NCI-H2171 treated with DMSO at 0.1 percent for 48 hours (cell line): ENCODE data around the gene XPOT.
A peak's percentile ranks its signal among the peaks of the same experiment; 100 is the strongest.
"Not testable (repeated sequence)": the region's sequence is repeated elsewhere in the genome, so short reads cannot be mapped to it uniquely, and the experiment has no call there.

Experiments
- DNase-seq: peaks from one replicate; lab custom pipeline; 2025; lab: John Stamatoyannopoulos, UW

Gene XPOT, protein sequence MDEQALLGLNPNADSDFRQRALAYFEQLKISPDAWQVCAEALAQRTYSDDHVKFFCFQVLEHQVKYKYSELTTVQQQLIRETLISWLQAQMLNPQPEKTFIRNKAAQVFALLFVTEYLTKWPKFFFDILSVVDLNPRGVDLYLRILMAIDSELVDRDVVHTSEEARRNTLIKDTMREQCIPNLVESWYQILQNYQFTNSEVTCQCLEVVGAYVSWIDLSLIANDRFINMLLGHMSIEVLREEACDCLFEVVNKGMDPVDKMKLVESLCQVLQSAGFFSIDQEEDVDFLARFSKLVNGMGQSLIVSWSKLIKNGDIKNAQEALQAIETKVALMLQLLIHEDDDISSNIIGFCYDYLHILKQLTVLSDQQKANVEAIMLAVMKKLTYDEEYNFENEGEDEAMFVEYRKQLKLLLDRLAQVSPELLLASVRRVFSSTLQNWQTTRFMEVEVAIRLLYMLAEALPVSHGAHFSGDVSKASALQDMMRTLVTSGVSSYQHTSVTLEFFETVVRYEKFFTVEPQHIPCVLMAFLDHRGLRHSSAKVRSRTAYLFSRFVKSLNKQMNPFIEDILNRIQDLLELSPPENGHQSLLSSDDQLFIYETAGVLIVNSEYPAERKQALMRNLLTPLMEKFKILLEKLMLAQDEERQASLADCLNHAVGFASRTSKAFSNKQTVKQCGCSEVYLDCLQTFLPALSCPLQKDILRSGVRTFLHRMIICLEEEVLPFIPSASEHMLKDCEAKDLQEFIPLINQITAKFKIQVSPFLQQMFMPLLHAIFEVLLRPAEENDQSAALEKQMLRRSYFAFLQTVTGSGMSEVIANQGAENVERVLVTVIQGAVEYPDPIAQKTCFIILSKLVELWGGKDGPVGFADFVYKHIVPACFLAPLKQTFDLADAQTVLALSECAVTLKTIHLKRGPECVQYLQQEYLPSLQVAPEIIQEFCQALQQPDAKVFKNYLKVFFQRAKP

DNA sequence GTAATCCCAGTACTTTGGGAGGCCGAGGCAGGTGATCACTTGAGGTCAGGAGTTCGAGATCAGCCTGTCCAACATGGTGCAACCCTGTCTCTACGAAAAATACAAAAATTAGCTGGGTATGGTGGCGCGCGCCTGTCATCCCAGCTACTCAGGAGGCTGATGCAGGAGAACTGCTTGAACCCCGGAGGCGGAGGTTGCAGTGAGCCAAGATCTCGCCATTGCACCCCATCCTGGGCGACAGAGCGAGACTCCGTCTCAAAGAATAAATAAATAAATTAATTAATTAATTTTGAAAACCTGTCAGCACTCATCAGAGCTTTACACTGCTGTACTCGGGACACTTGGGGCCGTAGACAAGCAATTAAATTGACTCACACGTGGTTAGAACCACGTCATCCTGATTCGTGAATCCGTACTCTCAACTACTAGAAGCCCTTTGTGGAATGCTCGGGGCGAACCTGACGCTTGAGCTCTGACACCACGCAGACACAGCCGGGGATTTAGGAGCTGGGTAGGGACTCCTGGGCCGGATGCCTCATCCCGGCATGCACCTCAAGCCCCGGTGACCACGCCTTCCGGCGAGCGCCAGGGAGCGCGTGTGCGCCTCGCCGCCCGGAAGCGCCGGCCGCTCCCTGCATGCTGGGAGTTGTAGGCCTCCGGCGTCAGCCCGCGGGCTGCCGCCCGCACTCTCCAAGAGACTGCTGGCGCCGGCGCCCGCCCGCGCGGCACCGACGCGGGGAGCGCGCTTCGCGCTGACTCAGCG, at the start of gene XPOT:
TSS of gene XPOT (plus strand) at position 686 of the 763 bp plus-strand sequence. CDS start 5,644 bp downstream, outside the sequence.
- peak; percentile 97 for DNase-seq

DNA sequence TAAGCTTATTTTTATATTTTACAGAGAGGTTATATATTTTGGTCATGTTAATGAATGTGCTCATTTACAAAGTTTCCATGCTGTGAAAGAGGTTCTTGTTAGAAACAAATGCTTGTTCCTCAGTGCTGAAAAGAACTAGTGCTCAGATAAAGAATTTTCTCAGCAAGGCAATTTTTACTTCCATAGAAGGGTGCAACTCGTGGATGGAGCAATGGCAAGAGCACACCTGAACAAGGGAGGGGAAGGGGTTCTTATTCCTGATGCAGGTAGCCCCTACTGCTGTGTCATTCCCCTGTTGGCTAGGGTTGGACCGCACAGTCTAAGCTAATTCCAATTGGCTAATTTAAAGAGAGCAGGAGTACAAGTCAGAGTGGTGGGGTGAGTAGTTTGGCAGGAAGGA, 48.0 kb upstream of the XPOT start:
- DNase-seq = not testable (repeated sequence)

DNA sequence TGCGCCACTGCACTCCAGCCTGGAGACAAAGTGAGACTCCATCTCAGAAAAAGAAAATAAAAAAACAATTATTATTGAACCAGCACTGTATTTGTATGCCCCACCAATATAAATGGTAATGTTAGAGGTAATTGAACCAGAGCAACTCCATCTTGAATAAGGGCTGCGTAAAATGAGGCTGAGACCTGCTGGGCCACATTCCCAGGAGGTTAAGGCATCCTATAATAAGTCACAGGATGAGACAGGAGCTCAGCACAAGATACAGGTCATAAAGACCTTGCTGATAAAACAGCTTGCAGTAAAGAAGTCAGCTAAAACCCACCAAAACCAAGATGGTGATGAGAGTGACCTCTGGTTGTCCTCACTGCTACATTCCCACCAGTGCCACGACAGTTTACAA, 43.0 kb upstream of the XPOT start:
- DNase-seq = not testable (repeated sequence)

DNA sequence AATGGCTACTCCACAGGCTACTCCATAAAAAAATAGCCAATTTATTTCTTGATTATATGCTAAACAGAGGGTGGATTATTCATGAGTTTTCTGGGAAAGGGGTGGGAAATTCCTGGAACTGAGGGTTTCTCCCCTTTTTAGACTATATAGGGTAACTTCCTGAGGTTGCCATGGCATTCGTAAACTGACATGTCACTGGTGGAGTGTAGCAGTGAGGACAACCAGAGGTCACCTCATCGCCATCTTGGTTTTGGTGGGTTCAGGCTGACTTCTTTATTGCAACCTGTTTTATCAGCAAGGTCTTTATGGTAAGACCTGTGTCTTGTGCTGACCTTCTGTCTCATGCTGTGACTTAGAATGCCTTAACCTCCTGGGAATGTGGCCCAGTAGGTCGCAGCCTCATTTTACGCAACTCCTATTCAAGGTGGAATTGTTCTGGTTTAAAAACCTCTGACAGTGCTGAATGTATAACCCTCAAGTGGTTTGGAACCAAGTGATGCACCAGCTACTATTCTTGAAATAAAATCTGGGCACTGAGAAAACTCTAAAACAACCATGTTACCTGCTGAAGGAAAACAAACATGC, 41.4 kb upstream of the XPOT start:
- no peak for DNase-seq

DNA sequence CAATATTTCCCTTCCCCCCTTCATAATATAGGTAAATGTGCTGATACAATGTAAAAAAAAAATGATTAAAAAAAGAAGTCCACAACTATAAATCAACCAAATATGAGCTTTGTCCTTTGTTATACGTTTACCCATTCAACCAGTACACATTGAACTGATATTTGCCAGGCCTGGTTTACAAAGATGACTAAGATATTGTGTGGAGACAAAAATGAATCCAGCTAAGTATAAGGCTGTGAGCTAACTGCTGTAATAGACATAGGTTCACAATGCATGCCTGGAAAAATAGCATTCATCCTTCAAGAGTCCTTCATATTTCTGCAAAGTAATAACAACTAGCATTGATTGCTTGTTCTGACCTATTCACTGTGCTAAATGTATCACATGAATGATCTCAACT, 20.5 kb upstream of the XPOT start:
- no peak for DNase-seq

DNA sequence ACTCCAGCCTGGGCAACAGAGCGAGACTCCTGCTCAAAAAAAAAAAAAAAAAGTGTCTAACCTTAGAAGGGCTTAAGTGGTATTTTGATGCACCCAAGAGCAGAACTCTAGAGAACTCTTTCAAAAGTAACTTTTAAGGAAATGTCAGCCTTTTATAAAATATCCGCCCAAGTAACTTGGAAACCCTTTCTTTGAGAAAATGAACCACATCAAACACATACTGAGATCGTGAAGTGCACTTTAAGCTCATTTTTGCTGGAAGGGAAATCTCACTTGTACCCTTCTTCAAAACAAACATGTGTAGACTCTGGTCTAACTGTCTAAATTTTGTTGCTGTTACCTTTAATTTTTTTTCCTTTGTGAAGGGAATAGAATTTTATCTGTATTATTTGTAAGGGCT, 19.2 kb upstream of the XPOT start:
- no peak for DNase-seq

DNA sequence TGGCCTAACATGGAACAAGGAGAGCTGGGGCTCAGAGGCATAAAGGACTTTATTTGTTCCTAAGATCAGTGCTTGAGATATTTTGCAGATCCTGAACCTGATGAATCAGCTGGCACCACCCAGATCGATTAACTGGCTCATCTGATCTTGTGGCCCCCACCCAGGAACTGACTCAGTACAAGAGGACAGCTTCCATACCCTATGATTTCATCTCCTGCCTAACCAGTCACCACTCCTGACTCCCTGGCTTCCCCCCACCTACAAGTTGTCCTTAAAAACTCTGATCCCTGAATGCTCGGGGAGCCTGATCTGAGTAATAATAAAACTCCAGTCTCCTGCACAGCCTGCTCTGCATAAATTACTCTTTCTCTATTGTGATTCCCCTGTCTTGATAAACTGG, 18.7 kb upstream of the XPOT start:
- DNase-seq = no peak

DNA sequence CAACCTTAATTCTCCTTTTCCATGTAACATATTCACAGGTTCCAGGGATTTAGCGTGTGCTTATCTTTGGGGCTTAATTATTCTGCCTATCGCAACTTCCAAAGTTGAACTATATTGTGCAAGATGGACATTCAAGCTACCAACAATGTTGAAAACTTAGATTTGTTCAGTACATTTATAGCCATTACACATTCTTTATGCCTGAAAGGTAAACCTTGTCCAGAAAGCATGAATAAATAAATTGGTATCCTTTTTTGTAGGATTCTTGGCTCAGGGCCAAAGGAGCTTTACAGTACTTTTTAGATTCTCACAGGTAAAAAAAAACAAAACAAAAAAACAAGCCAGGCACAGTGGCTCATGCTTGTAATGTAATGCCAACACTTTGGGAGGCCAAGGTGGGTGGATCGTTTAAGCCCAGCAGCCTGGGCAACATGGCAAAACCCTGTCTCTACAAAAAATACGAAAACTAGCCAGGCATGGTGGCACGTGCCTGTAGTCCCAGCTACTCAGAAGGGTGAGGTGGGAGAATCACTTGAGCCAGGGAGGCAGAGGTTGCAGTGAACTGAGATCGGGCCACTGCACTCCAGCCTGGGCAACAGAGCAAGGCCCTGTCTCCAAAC, 16.9 kb upstream of the XPOT start:
- peak; percentile 79 for DNase-seq

DNA sequence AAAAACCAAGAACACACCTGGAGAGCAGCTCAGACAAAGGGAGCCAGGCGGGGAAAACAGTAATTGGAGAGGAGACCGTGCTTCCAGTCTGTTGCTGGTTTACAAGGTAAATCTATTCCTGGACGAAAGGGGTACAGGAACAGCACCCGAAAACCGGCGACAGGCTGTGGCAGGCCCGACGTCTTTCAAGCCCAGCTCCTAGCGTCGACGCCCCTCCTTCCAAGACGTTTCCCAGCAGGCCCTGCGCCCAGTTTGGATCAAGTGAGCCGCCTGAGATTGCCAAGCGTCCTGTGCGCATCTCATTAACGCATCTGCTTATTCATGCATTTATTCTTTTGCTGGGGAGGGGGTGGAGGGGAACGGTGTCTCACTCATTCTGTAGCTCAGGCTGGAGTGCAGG, 15.0 kb upstream of the XPOT start:
- peak; percentile 98 for DNase-seq

DNA sequence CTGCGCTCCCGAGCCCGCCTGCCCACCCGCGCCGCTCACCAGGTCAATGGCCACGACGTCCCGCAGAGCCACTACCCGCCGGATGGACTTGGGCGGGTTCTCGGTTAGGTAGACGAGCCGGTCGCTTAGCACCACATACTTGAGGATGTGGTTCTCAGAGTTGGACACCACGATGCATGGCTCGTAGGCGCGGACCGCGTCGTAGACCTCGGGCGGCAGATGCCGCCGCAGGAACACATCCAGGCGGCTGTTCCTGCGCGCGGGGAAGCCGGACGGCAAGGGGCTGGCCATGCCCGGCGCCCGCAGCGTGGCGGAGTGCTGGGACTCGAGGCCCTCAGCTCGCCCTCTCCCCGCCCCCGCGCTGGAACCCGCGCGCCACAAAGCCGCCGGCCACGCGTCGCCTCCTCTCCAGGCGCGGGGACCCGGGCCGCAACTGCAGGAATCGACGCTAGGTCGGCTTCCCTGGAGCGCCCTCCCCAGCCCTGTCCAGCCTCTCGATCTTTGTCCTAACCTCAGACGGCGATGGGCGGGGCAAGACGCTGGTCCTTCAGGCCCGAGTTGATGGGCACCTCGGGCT, 13.8 kb upstream of the XPOT start, which contains the start of gene C12orf56:
TSS of gene C12orf56 (minus strand) at position 484 of the 577 bp plus-strand sequence. CDS start at position 291, 193 bp downstream.
- peak; percentile 39 for DNase-seq

DNA sequence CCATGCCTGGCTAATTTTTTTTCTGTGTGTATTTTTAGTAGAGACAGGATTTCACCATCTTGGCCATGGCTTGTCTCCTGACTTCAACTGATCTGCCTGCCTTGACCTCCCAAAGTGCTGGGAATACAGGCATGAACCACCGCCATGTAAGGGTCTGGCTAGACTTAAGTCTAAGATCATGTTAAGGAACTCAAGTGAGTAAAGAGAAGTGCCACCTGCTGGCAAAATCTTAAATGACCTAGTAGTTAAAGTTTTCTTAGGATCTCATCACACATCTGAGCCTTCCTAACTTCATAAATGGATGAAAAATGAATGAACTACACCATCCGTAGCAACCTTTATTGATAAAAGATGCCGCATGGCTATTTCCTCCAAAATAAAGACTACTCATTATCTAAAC, 12.0 kb upstream of the XPOT start:
- DNase-seq = peak; percentile 21

DNA sequence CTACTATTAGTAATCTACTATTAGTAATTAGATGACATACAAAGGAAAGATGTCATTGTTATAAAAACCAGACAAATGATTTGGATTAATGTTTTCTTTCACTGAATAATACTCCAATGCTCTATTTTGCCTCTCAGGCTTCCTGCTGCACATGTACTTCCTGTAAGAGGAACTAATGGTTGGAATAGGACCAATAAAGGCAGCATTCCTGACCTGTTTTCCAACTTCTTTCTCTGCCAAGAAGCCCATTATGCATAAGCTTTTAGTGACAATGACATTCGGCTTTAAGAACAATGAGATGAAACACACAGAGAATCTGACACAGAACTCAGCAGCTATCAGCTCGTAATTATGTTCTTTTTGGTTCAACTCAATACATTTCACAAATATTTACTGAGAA, 8.5 kb upstream of the XPOT start:
- no peak for DNase-seq

DNA sequence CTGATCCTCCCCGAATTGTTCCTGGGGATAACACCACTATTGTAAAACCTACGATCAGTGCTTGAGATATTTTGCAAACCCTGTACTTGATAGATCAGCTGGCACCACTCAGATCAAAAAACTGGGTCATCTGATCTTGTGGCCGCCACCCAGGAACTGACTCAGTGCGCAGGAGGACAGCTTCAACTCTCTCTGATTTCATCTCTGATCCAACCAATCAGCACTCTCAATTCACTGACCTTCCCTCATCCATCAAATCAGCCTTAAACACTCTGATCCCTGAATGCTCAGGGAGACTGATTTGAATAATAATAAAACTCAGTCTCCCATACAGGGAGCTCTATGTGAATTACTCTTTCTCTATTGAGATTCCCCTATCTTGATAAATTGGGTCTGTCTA, 4.2 kb upstream of the XPOT start:
- DNase-seq = no peak

DNA sequence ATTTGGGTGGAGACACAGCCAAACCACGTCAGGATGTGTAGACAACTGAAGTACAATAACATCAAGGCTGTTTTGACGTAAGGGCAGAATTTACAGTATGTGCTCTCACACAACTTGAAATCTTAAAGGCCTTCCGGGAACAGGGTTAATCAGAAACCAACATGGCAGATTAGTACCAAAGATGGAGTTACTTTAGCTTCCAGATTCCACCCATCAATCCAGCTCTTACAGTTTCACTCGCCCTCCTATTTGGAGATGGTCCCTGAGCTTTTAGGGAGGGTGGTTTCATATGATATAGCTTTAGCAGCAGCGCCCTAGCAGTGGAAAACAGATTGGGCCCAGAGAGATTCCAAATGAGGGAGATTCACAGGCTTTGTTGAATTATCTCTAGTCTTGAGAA, 2.0 kb upstream of the XPOT start:
- no peak for DNase-seq

DNA sequence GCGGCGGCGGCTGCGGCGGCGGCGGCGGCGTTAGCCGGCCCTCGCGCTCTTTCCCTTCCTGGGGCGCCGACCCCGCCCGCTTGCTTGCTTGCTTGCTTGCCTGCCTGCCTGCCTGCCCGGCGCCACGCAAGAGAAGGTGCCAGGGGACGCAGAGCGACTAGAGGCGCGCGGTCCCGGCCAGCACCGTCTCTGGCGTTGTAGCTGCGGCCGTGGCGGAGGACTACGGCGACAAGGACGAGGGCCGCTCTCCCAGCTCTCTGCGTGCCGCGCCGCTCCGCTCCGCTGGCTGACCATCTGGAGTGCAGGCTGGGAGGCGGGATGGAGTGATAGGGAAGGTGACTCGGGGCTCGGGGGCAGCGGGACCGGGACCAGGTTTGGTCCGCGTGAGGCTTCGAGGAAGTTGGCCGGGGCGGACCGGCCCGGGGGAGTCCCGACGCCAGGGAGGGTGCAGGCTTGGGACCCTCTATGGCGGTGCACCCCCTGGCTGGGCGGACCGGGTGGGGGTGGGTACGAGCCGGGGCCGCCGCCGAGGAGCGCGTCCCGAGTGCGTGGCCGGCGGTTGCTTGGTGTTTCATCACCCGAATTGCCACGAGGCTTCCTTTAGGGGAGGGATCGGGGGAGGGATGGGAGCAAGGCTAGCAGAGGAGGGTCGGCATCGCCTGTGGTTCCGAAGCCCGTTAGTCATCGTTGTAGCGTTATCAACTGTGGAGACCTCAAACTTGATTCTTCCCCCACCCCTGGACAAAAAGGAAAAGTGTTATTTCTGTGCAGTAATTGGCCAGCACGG, 471 bp downstream of the XPOT start:
- DNase-seq = peak; percentile 46

DNA sequence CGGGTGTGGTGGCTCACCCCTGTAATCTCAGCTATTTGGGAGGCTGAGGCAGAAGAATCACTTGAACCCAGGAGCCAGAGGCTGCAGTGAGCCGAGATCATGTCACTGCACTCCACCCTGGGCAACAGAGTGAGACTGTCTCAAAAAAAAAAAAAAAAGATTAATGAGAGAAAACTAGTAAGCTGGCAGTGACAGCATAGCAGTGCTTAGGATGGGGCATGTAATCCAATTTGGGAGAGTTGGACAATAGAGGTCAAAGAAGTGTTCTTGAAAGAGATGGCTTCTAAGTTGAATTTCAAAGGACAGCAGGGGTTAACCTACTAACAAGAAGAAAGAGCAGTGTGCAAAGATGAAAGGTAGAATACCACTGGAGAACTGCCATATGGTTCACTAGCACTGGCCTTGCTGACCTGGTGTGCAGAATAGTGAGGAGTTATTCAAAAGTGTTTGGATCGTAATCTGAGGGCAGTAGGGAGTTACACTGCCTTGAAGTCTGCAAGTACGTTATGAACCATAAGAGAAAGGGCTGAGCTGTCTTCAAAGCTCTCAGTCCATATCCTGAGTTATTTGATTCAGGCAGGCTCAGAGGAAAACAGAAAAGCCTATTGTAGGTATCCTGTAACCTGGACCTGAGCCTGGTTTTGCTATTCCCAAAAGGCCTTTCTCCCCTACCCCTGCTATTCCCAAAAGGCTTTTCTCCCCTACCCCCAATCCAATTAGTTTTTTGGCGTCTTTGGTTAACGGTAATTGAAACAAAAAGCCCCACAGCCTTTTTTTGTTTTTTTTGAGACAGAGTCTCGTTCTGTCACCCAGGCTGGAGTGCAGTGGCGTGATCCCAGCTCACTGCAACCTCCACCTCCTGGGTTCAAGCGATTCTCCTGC, 3.4 kb downstream of the XPOT start:
- no peak for DNase-seq

DNA sequence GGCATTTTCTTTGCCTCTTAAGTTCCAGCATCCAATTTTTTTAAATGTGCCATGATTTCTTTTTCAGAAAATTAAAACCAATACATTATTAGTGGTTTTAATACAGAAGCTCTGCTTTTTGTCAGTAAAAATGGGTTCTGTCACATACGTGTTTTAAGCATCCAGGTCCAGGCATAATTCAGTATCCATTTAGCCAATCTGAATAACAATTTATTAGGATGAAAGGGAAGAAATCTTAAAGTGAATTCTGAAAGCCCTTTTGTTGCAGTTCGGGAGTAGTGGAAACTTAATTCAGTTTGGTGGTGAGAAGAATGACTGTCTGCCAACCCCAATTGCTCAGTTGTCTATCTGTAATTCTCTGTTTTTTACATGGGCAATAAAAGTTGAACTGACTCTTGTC, 7.2 kb downstream of the XPOT start:
- no peak for DNase-seq

DNA sequence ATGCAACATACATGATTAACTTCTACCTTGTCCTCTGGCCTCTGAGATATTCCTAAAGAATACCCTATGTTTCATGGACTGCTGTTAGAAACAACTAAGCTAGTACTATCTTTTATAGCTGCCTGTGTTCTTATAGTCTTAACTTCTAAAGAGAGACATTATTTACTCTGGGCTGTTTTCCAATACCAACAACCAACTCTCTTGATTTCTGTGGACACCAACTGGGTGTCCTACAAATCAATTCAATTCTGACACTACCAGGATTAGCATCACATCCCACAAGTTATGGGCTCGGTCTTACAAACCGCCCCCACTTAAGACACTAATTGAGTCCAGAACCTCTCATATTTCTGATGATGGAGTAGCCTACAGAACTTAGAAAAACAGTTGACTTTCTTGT, 8.3 kb downstream of the XPOT start:
- DNase-seq = no peak

DNA sequence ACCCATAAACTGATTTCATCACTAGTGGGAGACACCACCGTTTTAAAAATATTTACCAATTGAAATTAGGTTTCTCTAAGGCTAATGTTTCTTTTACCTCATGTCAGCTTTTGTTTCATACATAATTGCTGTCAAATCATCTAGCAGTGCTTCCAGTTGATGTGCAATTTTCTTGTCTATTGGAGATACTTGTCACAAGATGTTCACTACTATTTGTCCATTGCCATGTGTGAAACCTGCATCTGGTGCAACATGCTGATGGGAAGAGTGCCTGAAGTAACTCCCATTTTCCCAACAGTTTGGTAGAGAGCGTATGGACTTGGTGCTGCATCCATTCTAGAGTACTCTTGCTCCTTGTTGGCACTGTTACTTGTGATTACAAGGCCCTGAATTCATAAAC, 9.7 kb downstream of the XPOT start:
- no peak for DNase-seq
